Dermis blood vessel endothelial cell (primary cell): ENCODE results near the gene CCDC7. TPM values are rescaled to one million over a fixed set of nuclear protein-coding genes. Genes with fewer than 3 reads are reported as not detected.
A peak's percentile ranks its signal among the peaks of the same experiment; 100 is the strongest.
"Not testable (repeated sequence)": the region's sequence is repeated elsewhere in the genome, so short reads cannot be mapped to it uniquely, and the experiment has no call there.

ENCODE experiments used
- DNase-seq: peaks from one replicate; pipeline ENCODE4 v3.0.0; 2010
- total RNA-seq: library from RNA; depleted of rRNA; stranded (reverse); fragments of >200 nt; gene quantifications from 2 replicates; pipeline ENCODE4 v1.2.3, GENCODE V29; 2014

Gene CCDC7
- total RNA-seq, 1 donor from 2014 or later = 13.6 TPM

DNA sequence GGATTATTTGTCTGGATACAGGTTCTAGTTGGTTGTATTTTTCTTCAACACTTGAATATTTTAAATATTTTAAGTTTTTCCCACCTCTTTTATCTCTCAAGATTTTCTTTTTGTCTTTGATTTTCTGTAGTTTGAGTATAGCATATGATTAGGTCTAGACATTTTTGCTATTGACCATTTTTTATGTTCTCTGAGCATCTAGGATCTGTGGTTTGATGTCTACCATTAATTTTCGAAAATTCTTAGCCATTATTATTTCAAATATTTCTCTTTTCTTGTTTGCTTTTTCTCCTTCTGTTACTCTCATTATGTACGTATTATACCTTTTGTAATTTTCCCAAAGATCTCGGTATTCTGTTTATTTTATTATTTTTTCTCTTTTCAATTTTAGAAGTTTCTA is 293.0 kb downstream of the CCDC7 start:
- DNase-seq = no peak

GRCh38 chr10:32744321-32744720 is 298.4 kb downstream of the CCDC7 start:
- no peak for DNase-seq

- DNase-seq = no peak
Observed at GRCh38 chr10:32746869-32747268, 300.9 kb downstream of the CCDC7 start.

DNA sequence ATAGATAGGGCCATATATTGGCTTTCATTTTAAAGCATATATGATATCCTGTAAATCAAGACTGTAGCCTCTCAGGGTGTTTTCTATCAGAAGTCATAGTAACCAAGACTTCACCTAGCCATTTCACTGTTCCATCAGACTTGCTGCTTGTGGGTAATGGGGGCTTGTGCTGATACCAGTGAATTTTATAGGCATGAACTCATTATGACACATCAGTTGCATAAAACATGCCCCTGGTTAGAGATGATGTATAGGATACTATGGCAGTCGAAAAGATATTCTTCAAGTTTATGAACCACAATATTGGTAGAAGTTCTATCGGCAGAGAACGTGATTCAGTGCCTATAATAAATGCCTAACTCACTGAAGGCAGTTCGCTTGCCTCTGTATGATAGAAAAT is 305.6 kb downstream of the CCDC7 start:
- DNase-seq = no peak

- DNase-seq = not testable (repeated sequence)
Observed at GRCh38 chr10:32754900-32755299, 309.0 kb downstream of the CCDC7 start.

DNA sequence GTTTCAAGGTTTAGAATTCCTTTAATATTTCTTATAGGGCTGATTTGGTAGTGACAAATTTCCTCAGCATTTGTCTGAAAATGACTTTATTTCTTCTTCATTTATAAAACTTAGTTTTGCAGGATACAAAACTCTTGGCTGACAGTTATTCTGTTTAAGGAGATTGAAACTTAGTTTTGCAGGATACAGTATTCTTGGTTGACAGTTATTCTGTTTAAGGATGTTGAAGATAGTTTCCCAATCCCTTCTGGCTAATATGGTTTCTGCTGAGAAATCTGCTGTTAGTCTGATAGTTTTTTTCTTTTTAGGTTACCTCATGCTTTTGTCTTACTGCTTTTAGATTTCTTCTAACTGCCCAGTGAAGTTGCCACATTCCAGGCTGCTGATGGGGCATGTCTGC is 325.3 kb downstream of the CCDC7 start:
- DNase-seq = no peak

DNA sequence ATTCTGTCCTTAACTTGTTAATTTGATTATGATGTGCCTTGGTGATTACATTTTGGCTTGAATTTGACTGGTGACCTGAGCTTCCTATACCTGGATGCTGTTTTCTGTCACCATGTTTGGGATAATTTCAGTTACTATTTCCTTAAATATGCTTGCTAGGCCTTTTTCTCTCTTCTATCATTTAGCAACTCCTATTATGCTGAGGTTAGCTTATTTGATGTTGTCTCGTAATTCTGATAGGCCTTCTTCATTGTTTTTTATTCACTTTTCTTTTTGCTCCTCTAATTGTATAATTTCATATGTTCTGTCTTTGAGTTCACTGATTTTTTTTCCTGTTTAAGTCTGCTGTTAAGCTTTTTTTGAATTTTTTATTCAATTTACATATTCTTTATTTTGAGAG is 327.2 kb downstream of the CCDC7 start:
- no peak for DNase-seq

- no peak for DNase-seq
Observed at GRCh38 chr10:32786968-32787367, 341.0 kb downstream of the CCDC7 start.

GRCh38 chr10:32787690-32788284 is 341.8 kb downstream of the CCDC7 start:
- no peak for DNase-seq

DNA sequence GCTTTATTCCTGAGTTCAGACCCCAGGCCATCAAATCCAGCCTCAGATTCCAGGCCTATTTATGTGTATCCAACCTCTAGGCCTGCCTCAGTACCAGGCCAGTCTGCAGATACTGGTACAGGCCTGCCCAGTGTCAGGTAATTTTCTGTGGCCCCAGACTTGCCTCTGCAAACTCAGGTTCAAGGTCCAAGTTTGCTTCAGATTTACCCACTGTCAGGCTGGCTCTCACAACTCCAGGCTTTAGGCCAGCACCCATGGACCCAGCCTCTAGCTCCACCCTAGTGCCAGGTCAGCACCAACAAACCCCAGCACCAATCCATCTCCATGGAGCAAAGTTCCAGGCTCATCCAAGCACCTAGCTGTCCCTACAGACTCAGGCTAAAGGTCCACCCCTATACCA is 342.4 kb downstream of the CCDC7 start:
- DNase-seq = no peak

DNA sequence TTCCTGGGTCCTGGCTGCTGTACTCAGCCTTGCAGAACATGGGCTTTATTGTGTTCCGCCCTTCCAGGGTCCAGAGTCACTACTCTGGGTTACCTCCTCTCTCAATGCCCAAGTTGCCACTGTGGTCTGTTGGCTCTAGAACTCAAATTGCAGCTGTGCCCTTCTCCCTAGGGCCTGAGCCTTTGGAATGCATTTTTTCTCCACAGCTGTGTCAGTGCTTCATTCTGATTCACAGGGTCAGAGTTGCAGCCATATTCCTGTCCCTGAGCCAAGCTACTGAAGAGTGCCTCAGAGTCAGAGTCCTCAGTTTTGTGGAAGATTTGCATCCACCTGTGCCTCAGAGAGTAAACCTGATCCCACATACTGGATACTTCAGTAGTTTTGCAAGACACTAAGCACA is 344.5 kb downstream of the CCDC7 start:
- DNase-seq = no peak

DNA sequence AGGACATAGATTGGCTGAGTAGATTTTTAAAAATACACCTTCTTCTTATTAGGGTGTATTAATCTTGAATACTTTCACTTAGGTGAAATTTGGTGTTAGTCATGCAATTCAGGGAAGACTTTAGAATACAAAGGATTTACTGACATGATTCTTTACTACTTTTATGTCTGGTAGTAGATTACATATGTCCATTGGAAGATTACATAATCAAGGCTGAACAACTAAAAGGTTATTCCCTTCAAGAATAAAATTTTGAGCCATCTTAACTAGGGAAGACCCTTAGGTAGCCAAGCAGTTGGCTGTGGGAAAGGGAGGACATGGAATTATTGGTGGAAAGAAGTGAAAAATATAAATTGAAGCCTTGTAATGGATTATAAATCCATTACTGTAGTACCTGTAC is 347.1 kb downstream of the CCDC7 start:
- DNase-seq = no peak

DNA sequence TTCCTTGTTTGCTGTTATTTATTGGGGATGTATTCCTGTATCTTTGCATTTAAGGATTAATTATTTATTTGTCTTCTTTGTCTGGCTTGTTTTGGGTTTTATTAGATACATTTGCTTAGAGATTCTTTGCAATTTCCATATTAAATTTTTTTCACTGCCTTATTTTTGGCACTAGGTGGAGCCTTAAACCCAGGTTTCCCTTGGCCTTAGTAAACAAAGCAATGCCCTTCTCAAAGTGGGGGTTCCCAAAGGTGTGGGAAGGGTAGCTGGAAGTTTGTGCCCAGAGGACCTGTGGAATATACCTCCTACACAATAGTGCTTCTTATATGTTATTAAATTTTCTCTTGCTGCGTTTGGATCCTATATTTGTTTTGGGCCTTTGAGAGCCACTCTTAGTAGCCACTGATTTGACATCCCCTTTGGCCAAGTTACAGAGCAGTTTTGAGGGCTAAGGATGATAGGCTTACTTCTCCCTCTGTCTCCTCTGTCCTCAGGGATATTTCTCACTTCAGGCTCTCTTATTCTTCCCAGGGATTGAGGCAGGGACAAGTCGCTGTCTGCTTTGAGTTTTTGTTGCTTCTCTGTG is 349.8 kb downstream of the CCDC7 start:
- DNase-seq = peak; percentile 58

DNA sequence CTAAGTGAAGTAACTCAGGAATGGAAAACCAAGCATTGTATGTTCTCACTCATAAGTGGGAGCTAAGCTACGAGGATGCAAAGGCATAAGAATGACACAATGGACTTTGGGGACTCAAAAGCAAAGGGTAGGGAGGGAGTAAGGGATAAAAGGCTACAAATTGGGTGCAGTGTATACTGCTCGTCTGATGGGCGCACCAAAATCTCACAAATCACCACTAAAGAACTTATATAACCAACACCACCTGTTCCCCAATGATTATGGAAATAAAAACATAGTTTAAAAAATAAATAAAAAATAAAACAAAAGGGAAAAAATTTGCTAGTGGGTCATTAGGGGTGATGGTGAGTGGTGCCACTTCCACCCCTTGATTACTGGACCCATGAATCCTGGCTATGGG is 351.5 kb downstream of the CCDC7 start:
- DNase-seq = not testable (repeated sequence)

DNA sequence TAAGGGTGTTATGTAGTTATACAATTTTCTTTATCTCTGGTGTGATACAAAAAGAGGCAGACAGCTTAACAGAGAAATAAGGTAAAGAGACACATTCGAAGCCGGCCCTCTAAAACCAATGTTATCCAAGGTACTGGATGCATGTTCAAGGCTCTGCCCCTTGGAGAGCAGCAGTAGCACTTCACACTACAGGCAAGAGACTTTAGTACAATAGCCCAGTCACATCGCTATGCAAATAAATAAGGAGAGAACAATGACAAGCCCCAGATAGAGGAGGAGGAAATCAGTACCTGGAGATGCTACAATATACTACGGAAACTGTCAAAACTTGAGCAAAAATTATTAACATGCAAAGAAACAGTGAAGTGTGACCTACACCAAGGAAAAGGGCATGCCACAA is 401.0 kb downstream of the CCDC7 start:
- no peak for DNase-seq

GRCh38 chr10:32851301-32851700 is 405.4 kb downstream of the CCDC7 start:
- DNase-seq = no peak

GRCh38 chr10:32854435-32854834 is 408.5 kb downstream of the CCDC7 start:
- no peak for DNase-seq

DNA sequence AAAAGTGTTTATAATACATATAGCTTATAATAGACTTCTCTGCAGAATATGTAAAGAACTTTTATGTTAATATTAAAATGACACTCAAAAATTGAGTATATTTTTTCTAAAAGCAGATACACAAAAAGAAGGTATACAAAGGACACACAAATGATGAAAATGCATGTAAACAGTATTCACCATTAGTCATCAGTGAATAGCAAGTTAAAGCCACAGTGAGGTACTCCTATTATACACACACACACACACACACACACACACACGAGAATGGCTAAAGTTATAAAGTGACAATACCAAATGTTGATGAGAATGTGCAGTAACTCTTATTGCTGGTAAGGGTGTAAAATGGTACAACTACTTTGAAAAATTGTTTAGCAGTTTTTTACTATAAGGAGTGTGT is 419.2 kb downstream of the CCDC7 start:
- no peak for DNase-seq

DNA sequence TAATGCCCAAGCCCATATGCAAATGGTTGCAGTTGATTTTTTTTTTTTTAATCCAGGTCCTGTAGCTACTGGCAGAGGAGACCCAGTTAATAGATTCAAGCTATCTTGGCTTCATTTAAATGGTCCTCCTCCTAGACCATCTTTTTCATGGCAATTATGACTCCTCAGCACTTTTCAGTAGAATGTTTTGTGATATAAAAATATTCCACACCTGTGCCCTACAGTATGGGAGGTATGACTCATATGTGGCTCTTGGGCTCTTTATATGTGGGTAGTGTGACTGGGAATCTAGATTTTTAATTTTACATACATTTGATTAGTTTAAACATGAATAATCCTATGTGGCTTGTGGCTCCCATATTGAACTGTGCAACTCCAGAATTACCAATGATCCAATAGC is 432.0 kb downstream of the CCDC7 start:
- no peak for DNase-seq

GRCh38 chr10:32878646-32879045 is 432.7 kb downstream of the CCDC7 start:
- DNase-seq = no peak

DNA sequence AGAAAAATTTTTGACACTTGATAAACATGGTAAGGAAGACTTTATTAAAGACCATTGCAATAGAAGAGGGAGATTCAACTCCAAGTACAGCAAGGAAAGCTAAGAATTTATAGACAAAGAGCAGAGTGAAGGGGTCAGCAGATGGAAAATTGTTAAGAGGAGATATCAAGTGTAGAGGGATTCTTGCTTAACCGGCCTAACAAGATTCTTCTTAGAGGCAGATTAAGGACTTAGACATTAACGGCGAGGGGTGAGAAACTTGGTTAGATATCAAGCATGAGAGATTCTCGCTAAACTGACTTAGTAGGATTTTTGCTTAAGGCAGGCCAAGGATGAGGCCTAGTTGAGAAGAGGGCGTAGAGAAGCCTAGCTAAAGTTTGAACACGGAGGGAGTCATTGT is 436.1 kb downstream of the CCDC7 start:
- no peak for DNase-seq

GRCh38 chr10:32887481-32887880 is 441.5 kb downstream of the CCDC7 start:
- no peak for DNase-seq

GRCh38 chr10:32888161-32888927 is 442.4 kb downstream of the CCDC7 start:
- no peak for DNase-seq

DNA sequence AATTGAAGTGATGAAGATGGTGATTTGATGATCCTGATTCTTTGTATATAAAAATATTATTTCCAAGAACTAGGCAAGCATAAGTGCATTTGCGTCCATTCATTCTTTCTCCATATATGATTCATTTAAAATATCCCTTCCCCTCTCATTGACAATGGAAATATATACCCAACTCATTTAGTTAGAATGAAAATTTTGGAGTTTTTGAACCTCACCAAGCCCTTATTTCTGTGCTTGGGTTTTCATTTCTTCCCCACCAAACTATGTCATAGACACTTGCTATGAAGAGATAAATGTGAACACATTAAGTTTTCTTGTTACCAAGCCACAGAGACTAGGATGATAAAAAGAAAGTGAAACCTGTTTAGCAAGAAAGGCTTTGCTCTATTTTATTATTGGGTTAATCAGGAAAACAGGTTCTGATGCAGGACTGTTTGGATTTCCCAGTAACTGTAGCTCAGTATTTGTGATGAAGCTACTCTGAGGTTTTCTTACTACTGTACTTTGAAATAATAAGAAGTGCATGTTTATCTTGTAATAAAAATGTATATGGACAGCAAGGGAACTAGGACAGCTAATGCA is 443.8 kb downstream of the CCDC7 start:
- no peak for DNase-seq
